ENCODE results near the gene FRYL. TPM values are rescaled to one million over a fixed set of nuclear protein-coding genes. Genes with fewer than 3 reads are reported as not detected.
"Not testable (repeated sequence)": the region's sequence is repeated elsewhere in the genome, so short reads cannot be mapped to it uniquely, and the experiment has no call there.

FRYL gene
- total RNA-seq, 1 donor, result 42.0 TPM

DNA sequence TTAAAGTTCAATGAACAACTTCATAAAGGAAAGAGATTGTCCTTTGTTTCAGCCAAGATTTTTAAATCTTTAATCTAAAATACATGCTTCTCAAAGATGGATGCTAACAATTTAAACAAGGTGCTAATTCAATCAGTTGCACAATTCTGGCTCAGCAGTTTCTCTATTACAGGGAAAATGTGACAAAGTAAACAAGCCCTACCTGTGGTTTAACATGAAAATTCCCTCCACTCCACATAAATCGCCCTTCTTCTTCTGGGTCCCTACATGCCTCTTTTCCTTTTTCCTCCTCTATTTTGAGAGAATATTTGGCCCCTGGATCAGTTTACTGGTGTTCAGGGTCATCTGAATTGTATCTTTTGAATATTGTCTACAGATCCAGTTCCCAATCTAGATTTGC, 80.6 kb downstream of the FRYL start:
- H3K4me3 ChIP-seq (ENCODE audit: insufficient read depth, low read length), result peak overlapping the region; percentile 18
- no peaks in the 10 kb centered on the region for H3K36me3 ChIP-seq (ENCODE audit: insufficient read depth, low read length)
- H3K4me2 ChIP-seq (ENCODE audit: insufficient read depth, low read length), result peak overlapping the region; percentile 72
- peak overlapping the region; percentile 94 for H3K27ac ChIP-seq (ENCODE audit: low read depth, low read length)
- TF ChIP-seq CTCF (IDR thresholded peaks at IDR 0.05; ENCODE audit: extremely low read depth, low read depth, low read length), result no peak
- no peak overlapping the region for H2AFZ ChIP-seq (ENCODE audit: low read length)
- no peaks in the 10 kb centered on the region for H3K9me3 ChIP-seq (ENCODE audit: low read depth, low read length)
- H3K79me2 ChIP-seq (ENCODE audit: insufficient read depth, low read length), result peaks cover 46% of the 10 kb centered on the region
- H3K27me3 ChIP-seq (ENCODE audit: insufficient read depth, low read length), result no peaks in the 10 kb centered on the region
- no peak for DNase-seq (ENCODE audit: insufficient read length, low spot score, missing footprints)
- H3K4me1 ChIP-seq (ENCODE audit: insufficient read depth, low read length), result peaks cover 28% of the 10 kb centered on the region
- no peaks in the 10 kb centered on the region for H4K20me1 ChIP-seq (ENCODE audit: insufficient read depth, low read length)

GRCh38 chr4:48698029-48698971, 81.8 kb downstream of the FRYL start:
- H3K27me3 ChIP-seq (ENCODE audit: insufficient read depth, low read length), result no peaks in the 10 kb centered on the region
- no peak overlapping the region for H2AFZ ChIP-seq (ENCODE audit: low read length)
- DNase-seq (ENCODE audit: insufficient read length, low spot score, missing footprints), result no peak
- peak overlapping the region; percentile 72 for H3K4me2 ChIP-seq (ENCODE audit: insufficient read depth, low read length)
- peak overlapping the region; percentile 94 for H3K27ac ChIP-seq (ENCODE audit: low read depth, low read length)
- TF ChIP-seq CTCF (IDR thresholded peaks at IDR 0.05; ENCODE audit: extremely low read depth, low read depth, low read length), result no peak
- H4K20me1 ChIP-seq (ENCODE audit: insufficient read depth, low read length), result no peaks in the 10 kb centered on the region
- no peaks in the 10 kb centered on the region for H3K36me3 ChIP-seq (ENCODE audit: insufficient read depth, low read length)
- H3K79me2 ChIP-seq (ENCODE audit: insufficient read depth, low read length), result peaks cover 52% of the 10 kb centered on the region
- peaks cover 28% of the 10 kb centered on the region for H3K4me1 ChIP-seq (ENCODE audit: insufficient read depth, low read length)
- peak overlapping the region; percentile 5 for H3K4me3 ChIP-seq (ENCODE audit: insufficient read depth, low read length)
- H3K9me3 ChIP-seq (ENCODE audit: low read depth, low read length), result no peaks in the 10 kb centered on the region

DNA sequence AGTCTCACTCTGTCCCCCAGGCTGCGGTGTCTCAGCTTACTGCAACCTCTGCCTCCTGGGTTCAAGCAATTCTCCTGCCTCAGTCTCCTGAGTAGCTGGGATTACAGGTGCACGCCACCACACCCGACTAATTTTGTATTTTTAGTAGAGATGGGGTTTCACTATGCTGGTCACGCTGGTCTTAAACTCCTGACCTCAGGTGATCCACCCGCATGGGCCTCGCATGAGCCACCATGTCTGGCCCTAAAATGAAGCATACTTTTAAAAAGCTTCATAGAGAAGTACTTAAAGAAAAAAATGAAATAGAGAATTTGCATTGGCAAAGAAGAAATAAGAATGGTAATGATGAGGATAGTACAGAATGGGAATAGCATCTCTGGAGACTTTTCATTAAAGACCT, 82.6 kb downstream of the FRYL start:
- not testable (repeated sequence) for H3K9me3 ChIP-seq (ENCODE audit: low read depth, low read length); H3K4me3 ChIP-seq (ENCODE audit: insufficient read depth, low read length); DNase-seq (ENCODE audit: insufficient read length, low spot score, missing footprints); H3K36me3 ChIP-seq (ENCODE audit: insufficient read depth, low read length); H3K4me2 ChIP-seq (ENCODE audit: insufficient read depth, low read length); H2AFZ ChIP-seq (ENCODE audit: low read length); H4K20me1 ChIP-seq (ENCODE audit: insufficient read depth, low read length); H3K27me3 ChIP-seq (ENCODE audit: insufficient read depth, low read length)
- H3K79me2 ChIP-seq (ENCODE audit: insufficient read depth, low read length), result peaks cover 58% of the 10 kb centered on the region
- peaks cover 28% of the 10 kb centered on the region for H3K4me1 ChIP-seq (ENCODE audit: insufficient read depth, low read length)
- H3K27ac ChIP-seq (ENCODE audit: low read depth, low read length), result peak overlapping the region; percentile 94

- no peak overlapping the region for H3K27ac ChIP-seq (ENCODE audit: low read depth, low read length)
- no peak overlapping the region for H3K4me3 ChIP-seq (ENCODE audit: insufficient read depth, low read length)
- no peak overlapping the region for H3K4me2 ChIP-seq (ENCODE audit: insufficient read depth, low read length)
- H3K36me3 ChIP-seq (ENCODE audit: insufficient read depth, low read length), result no peaks in the 10 kb centered on the region
- H2AFZ ChIP-seq (ENCODE audit: low read length), result no peak overlapping the region
- TF ChIP-seq CTCF (IDR thresholded peaks at IDR 0.05; ENCODE audit: extremely low read depth, low read depth, low read length), result no peak
- no peaks in the 10 kb centered on the region for H4K20me1 ChIP-seq (ENCODE audit: insufficient read depth, low read length)
- no peaks in the 10 kb centered on the region for H3K27me3 ChIP-seq (ENCODE audit: insufficient read depth, low read length)
- peaks cover 68% of the 10 kb centered on the region for H3K79me2 ChIP-seq (ENCODE audit: insufficient read depth, low read length)
- no peak for DNase-seq (ENCODE audit: insufficient read length, low spot score, missing footprints)
- peaks cover 23% of the 10 kb centered on the region for H3K4me1 ChIP-seq (ENCODE audit: insufficient read depth, low read length)
- H3K9me3 ChIP-seq (ENCODE audit: low read depth, low read length), result no peaks in the 10 kb centered on the region
Measured at GRCh38 chr4:48694824-48695223, 85.3 kb downstream of the FRYL start.
